ENCODE results near the gene IYD.

DNA sequence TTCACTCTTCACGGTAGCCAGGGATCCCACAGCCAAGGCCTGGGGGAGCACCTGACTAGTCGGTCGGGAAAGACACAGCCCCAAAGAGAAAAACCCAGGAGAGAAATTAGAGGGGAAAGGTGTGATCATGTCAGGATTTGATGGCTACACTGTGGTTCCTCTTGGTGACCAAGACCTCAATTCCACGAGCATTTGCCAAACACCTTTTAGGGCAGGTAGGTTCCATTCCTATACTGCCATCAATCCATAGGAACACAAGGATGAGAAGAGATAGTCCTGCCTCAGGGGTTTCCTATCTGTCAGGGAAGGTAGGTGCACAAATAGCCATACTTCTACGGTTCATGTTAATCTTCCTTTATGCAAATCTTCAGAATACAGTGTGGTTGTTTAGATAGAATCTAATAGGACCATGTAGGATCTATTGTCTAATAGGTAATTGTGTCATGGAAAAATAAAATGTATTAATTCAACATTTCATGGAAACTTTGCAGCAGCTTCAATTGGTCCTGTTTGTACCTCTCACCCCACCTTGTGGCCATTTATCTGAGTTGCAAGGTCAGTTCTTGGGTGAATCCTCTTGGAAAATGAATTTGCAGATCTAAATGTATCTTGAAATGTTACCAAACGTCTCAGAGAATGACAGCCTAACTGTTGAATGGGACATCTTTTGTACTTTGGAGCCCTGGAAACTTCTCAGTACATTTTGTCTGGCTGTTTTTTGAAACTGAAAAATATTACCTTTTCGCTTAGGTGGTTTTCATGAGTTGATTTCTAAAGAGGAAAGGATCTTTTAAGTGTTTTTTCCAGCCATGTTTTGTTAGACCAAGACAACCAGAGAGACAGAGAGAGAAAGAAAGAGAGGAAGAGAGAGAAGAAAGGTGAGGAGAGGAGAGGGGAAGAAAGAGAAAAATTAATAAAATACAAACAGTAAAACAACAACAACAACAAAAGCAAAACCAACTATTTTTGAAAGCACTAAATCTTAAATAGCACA is 33.7 kb upstream of the IYD start:
- TF ChIP-seq EP300 (IDR thresholded peaks at IDR 0.05; ENCODE audit: borderline replicate concordance) (no peak), FOXM1 (IDR thresholded peaks at IDR 0.05; ENCODE audit: borderline replicate concordance, low read depth) (no peak), REST (IDR thresholded peaks at IDR 0.05; ENCODE audit: low read depth) (no peak), RAD21 (IDR thresholded peaks at IDR 0.05; ENCODE audit: low read depth) (peak; percentile 98), YY1 (IDR thresholded peaks at IDR 0.05; ENCODE audit: low read depth) (no peak), TEAD4 (IDR thresholded peaks at IDR 0.05) (no peak), EGR1 (IDR thresholded peaks at IDR 0.05) (no peak)
- TF ChIP-seq, protein P1, sequence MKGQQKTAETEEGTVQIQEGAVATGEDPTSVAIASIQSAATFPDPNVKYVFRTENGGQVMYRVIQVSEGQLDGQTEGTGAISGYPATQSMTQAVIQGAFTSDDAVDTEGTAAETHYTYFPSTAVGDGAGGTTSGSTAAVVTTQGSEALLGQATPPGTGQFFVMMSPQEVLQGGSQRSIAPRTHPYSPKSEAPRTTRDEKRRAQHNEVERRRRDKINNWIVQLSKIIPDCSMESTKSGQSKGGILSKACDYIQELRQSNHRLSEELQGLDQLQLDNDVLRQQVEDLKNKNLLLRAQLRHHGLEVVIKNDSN (IDR thresholded peaks at IDR 0.05) = no peak
- TF ChIP-seq, protein P2, sequence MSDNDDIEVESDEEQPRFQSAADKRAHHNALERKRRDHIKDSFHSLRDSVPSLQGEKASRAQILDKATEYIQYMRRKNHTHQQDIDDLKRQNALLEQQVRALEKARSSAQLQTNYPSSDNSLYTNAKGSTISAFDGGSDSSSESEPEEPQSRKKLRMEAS (IDR thresholded peaks at IDR 0.05) = no peak

Measured in Ishikawa (cell line).